K562 (cell line): ENCODE measurements around the gene SH3TC1.

Source experiments
- CEBPB ChIP-seq: fragments of 450-650 bp; IDR thresholded peaks from 2 replicates; pipeline ENCODE4 v1.6.1; 2016; ENCODE audit warnings: missing genetic modification characterization, missing compliant biosample characterization
- CHD1 ChIP-seq: fragments of 200-600 bp; sonication (generic); IDR thresholded peaks from one replicate; pipeline ENCODE4 v1.6.1; 2012; ENCODE audit warnings: mild to moderate bottlenecking, moderate library complexity, low read length, inconsistent platforms
- CTCF ChIP-seq, 3 experiments: IDR thresholded peaks in 2 of 3; conservative IDR thresholded peaks in 1 of 3; 2 replicates each; pipeline ENCODE4 v1.5.1; 2011 to 2012; ENCODE audit warnings: low read length in 3 of 3, mild to moderate bottlenecking in 3 of 3, control low read depth in 2 of 3, improper control_type of control experiment in 1 of 3, inconsistent platforms in 1 of 3, low read depth in 1 of 3, mixed read lengths in 1 of 3, moderate library complexity in 1 of 3; ENCODE audit not compliant: insufficient read depth in 2 of 3
- HIVEP1 ChIP-seq: fragments of 250-450 bp; sonication (Bioruptor Pico); IDR thresholded peaks from 2 replicates; pipeline ENCODE4 v1.4.0; 2020; ENCODE audit warnings: mild to moderate bottlenecking
- KDM5B ChIP-seq: fragments of 200-600 bp; sonication (generic); IDR thresholded peaks from 2 replicates; pipeline ENCODE4 v1.6.1; 2012; ENCODE audit warnings: low read depth, mild to moderate bottlenecking, moderate library complexity, low read length, control low read depth, inconsistent platforms; ENCODE audit not compliant: insufficient replicate concordance
- MXI1 ChIP-seq: IDR thresholded peaks from 2 replicates; pipeline ENCODE4 v1.6.1; 2011; ENCODE audit warnings: low read depth, mild to moderate bottlenecking, improper control_type of control experiment, low read length
- NFYB ChIP-seq: IDR thresholded peaks from 2 replicates; pipeline ENCODE4 v1.6.1; 2011; ENCODE audit warnings: mild to moderate bottlenecking, moderate library complexity; ENCODE audit not compliant: insufficient read length; ENCODE audit errors: extremely low read depth
- NR2C2 ChIP-seq, 2 experiments: fragments of 200-800 bp in 1 of 2; sonication (Bioruptor generic) in 1 of 2; sonication (generic) in 1 of 2; formaldehyde crosslinking in 1 of 2; IDR thresholded peaks; 2 replicates each; pipeline versions ENCODE4 v1.6.1 to v1.8.0; 2016 to 2022; ENCODE audit warnings: mild to moderate bottlenecking in 1 of 2, missing compliant biosample characterization in 1 of 2, missing genetic modification characterization in 1 of 2, missing genetic modification reagents in 1 of 2
- RERE ChIP-seq: sonication (generic); formaldehyde crosslinking; IDR thresholded peaks from 2 replicates; pipeline ENCODE4 v1.8.0; 2023; ENCODE audit warnings: missing genetic modification reagents, mild to moderate bottlenecking, borderline replicate concordance
- TBP ChIP-seq: optimal IDR thresholded peaks from 2 replicates; pipeline ENCODE3; 2011; ENCODE audit warnings: low read depth, low read length, improper control_type of control experiment
- ZNF232 ChIP-seq: sonication (generic); formaldehyde crosslinking; IDR thresholded peaks from 2 replicates; pipeline ENCODE4 v1.8.0; 2022; ENCODE audit warnings: mild to moderate bottlenecking, missing genetic modification reagents
- ZNF253 ChIP-seq: fragments of 250-450 bp; sonication (Bioruptor Pico); conservative IDR thresholded peaks from 2 replicates; pipeline ENCODE4 v1.6.1; 2021; ENCODE audit warnings: mild to moderate bottlenecking
- ZNF639 ChIP-seq, 2 experiments: fragments of 200-800 bp in 1 of 2; sonication (Bioruptor generic) in 1 of 2; sonication (generic) in 1 of 2; formaldehyde crosslinking in 1 of 2; IDR thresholded peaks in 1 of 2; conservative IDR thresholded peaks in 1 of 2; 2 replicates each; pipeline versions ENCODE4 v1.5.0 to v1.6.1; 2016 to 2020; ENCODE audit warnings: missing compliant biosample characterization in 1 of 2, missing genetic modification characterization in 1 of 2, missing genetic modification reagents in 1 of 2

GRCh38 chr4:8168832-8169598, 30.1 kb upstream of the SH3TC1 start:
- TF ChIP-seq CEBPB (tag) = no peak
- no peak for TF ChIP-seq MXI1
- TF ChIP-seq HIVEP1 = no peak
- no peak for TF ChIP-seq CHD1
- TF ChIP-seq RERE = no peak
- TF ChIP-seq KDM5B = no peak
- no peak for TF ChIP-seq ZNF253 (CRISPR knock-in tag)
- no peak for TF ChIP-seq CTCF (IDR thresholded peaks at IDR 0.05 in 2 of 3, conservative IDR thresholded peaks at IDR 0.05 in 1 of 3; ENCODE audit: insufficient read depth in 2 of 3, low read depth in 1 of 3, low read length in 3 of 3)
- no peak for TF ChIP-seq TBP
- no peak for TF ChIP-seq NFYB
- TF ChIP-seq NR2C2 (CRISPR knock-in tag; IDR thresholded peaks at IDR 0.05) = no peak
- TF ChIP-seq NR2C2 (tag; IDR thresholded peaks at IDR 0.05) = no peak
- TF ChIP-seq ZNF232 (CRISPR knock-in tag) = no peak
- no peak for TF ChIP-seq ZNF639 (CRISPR knock-in tag; conservative IDR thresholded peaks at IDR 0.05 in 1 of 2, IDR thresholded peaks at IDR 0.05 in 1 of 2)
